ENCODE results near the gene POLDIP3.

The POLDIP3 gene

GRCh38 chr22:42641801-42642413 lies 27.2 kb upstream of the POLDIP3 start:
- no peak for DNase-seq

- no peak for DNase-seq
Observed at GRCh38 chr22:42639541-42640241, 25.0 kb upstream of the POLDIP3 start.

GRCh38 chr22:42637555-42637954 lies 22.9 kb upstream of the POLDIP3 start:
- DNase-seq: no peak

- no peak for DNase-seq
Observed at GRCh38 chr22:42636506-42636905, 21.8 kb upstream of the POLDIP3 start.

GRCh38 chr22:42635531-42635930 lies 20.8 kb upstream of the POLDIP3 start:
- DNase-seq: no peak

- no peak for DNase-seq
Observed at GRCh38 chr22:42633013-42633412, 18.3 kb upstream of the POLDIP3 start.

- DNase-seq: no peak
Observed at GRCh38 chr22:42632096-42632495, 17.4 kb upstream of the POLDIP3 start.

GRCh38 chr22:42630901-42631602 lies 16.4 kb upstream of the POLDIP3 start:
- DNase-seq: no peak

GRCh38 chr22:42630211-42630610 lies 15.5 kb upstream of the POLDIP3 start:
- DNase-seq: no peak

- no peak for DNase-seq
Observed at GRCh38 chr22:42627981-42628380, 13.3 kb upstream of the POLDIP3 start.

- no peak for DNase-seq
Observed at GRCh38 chr22:42626951-42627625, 12.4 kb upstream of the POLDIP3 start.

- no peak for DNase-seq
Observed at GRCh38 chr22:42626431-42626830, 11.7 kb upstream of the POLDIP3 start.

GRCh38 chr22:42625416-42625815 lies 10.7 kb upstream of the POLDIP3 start:
- DNase-seq: no peak

GRCh38 chr22:42624551-42625106 lies 9.9 kb upstream of the POLDIP3 start:
- DNase-seq: no peak

- no peak for DNase-seq
Observed at GRCh38 chr22:42623756-42624441, 9.2 kb upstream of the POLDIP3 start.

- DNase-seq: no peak
Observed at GRCh38 chr22:42623301-42623751, 8.6 kb upstream of the POLDIP3 start.

GRCh38 chr22:42622061-42622710 lies 7.5 kb upstream of the POLDIP3 start:
- no peak for DNase-seq

- DNase-seq: peak; percentile 24
Observed at GRCh38 chr22:42621505-42622002, 6.9 kb upstream of the POLDIP3 start.

- DNase-seq: no peak
Observed at GRCh38 chr22:42620084-42620483, 5.4 kb upstream of the POLDIP3 start.

GRCh38 chr22:42619261-42620063 lies 4.8 kb upstream of the POLDIP3 start:
- DNase-seq: no peak
